Smooth muscle cell (in vitro differentiated cells): Measurements from ENCODE around the gene CUL4B. TPM values are rescaled to one million over a fixed set of nuclear protein-coding genes. Genes with fewer than 3 reads are reported as not detected.
"Not testable (repeated sequence)": the region's sequence is repeated elsewhere in the genome, so short reads cannot be mapped to it uniquely, and the experiment has no call there.

Source experiments
- DNase-seq: peaks from one replicate; lab custom pipeline; 2025; ENCODE audit not compliant: unreplicated experiment; lab: John Stamatoyannopoulos, UW
- H2AFZ ChIP-seq: fragments of 200-600 bp; sonication (generic); 2 replicates; pipeline ENCODE4 v1.6.0; 2016; ENCODE audit warnings: antibody characterized with exemption, low read depth, mild to moderate bottlenecking
- H3F3A ChIP-seq: fragments of 200-600 bp; sonication (generic); 2 replicates; pipeline ENCODE4 v1.6.0; 2017; ENCODE audit warnings: antibody characterized with exemption, low read depth
- H3K27ac ChIP-seq: fragments of 200-600 bp; sonication (generic); 2 replicates; pipeline ENCODE4 v1.5.1; 2016; ENCODE audit warnings: low read depth, mild to moderate bottlenecking
- H3K27me3 ChIP-seq: fragments of 200-600 bp; sonication (generic); 2 replicates; pipeline ENCODE4 v1.6.1; 2016; ENCODE audit warnings: low read depth, mild to moderate bottlenecking
- H3K36me3 ChIP-seq: fragments of 200-600 bp; sonication (generic); 2 replicates; pipeline ENCODE4 v1.5.1; 2016; ENCODE audit warnings: low read depth
- H3K4me1 ChIP-seq: fragments of 200-600 bp; sonication (generic); 2 replicates; pipeline ENCODE4 v1.5.1; 2016; ENCODE audit warnings: low read depth
- H3K4me2 ChIP-seq: fragments of 200-600 bp; sonication (generic); 2 replicates; pipeline ENCODE4 v1.6.0; 2016; ENCODE audit warnings: mild to moderate bottlenecking
- H3K4me3 ChIP-seq: fragments of 200-600 bp; sonication (generic); 2 replicates; pipeline ENCODE4 v1.5.1; 2016; ENCODE audit warnings: mild to moderate bottlenecking
- H3K79me2 ChIP-seq: fragments of 200-600 bp; sonication (generic); 2 replicates; pipeline ENCODE4 v1.6.0; 2016; ENCODE audit warnings: low read depth, mild to moderate bottlenecking
- H3K9ac ChIP-seq: fragments of 200-600 bp; sonication (generic); 2 replicates; pipeline ENCODE4 v1.6.0; 2016; ENCODE audit warnings: low read depth
- H3K9me3 ChIP-seq: fragments of 200-600 bp; sonication (generic); replicated peaks from 2 replicates; pipeline ENCODE4 v1.5.1; 2016; ENCODE audit warnings: low read depth
- H4K20me1 ChIP-seq: fragments of 200-600 bp; sonication (generic); 2 replicates; pipeline ENCODE4 v1.6.0; 2016; ENCODE audit warnings: low read depth
- CTCF ChIP-seq: fragments of 200-600 bp; sonication (generic); IDR thresholded peaks from 2 replicates; pipeline ENCODE4 v1.5.1; 2017; ENCODE audit warnings: borderline replicate concordance, mild to moderate bottlenecking, antibody characterized with exemption; ENCODE audit not compliant: insufficient read depth, poor library complexity, severe bottlenecking
- whole genome bisulfite sequencing: methylation state at CpG from one replicate; pipeline ENCODE4 v1.1.7; 2016; ENCODE audit warnings: low lambda C conversion rate; 5-methylcytosine and 5-hydroxymethylcytosine counted together
- polyA plus RNA-seq: library from polyadenylated mRNA; unstranded; fragments of >200 nt; fragmentation: Nextera tagmentation; extraction: Ambion mirVana; gene quantifications from 2 replicates; pipeline ENCODE4 v1.2.1, GENCODE V29; 2016
- total RNA-seq: library from RNA; depleted of rRNA; stranded (reverse); fragments of >200 nt; gene quantifications from 2 replicates; pipeline ENCODE4 v1.2.3, GENCODE V29; 2014

CUL4B gene
- total and polyA plus RNA-seq, 2 experiments from 2014 or later, result 13.1 to 49.6 TPM

DNA sequence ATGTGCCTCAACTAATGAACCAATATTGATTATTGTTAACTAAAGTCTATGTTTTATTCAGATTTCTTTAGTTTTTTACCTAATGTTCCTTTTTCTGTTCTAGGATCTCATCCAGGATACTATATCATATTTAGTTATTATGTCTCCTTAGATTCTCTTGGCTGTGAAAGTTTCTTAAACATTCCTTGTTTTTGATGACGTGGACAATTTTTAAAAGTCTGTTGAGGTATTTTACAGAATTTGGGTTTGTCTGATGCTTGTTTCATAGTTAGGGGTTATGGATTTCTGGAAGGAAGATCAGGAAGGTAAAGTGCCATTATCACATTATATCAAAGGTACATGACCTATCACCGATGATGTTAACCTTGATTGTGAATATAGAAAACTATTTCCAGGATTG lies 24.9 kb upstream of the CUL4B start:
- Histone ChIP-seq H4K20me1 (no peaks in the 10 kb centered on the region), H3K9me3 (no peaks in the 10 kb centered on the region), H3K4me2 (no peak overlapping the region), H3K9ac (no peak overlapping the region), H3K4me1 (no peaks in the 10 kb centered on the region), H3K79me2 (no peaks in the 10 kb centered on the region), H3K27me3 (no peaks in the 10 kb centered on the region), H3F3A (no peaks in the 10 kb centered on the region), H3K36me3 (no peaks in the 10 kb centered on the region), H3K4me3 (no peak overlapping the region), H3K27ac (no peak overlapping the region), H2AFZ (no peak overlapping the region)
- TF ChIP-seq CTCF, result no peak
- no peak for DNase-seq
- WGBS, result 75% methylated on average over 2 of the region's 2 CpGs

DNA sequence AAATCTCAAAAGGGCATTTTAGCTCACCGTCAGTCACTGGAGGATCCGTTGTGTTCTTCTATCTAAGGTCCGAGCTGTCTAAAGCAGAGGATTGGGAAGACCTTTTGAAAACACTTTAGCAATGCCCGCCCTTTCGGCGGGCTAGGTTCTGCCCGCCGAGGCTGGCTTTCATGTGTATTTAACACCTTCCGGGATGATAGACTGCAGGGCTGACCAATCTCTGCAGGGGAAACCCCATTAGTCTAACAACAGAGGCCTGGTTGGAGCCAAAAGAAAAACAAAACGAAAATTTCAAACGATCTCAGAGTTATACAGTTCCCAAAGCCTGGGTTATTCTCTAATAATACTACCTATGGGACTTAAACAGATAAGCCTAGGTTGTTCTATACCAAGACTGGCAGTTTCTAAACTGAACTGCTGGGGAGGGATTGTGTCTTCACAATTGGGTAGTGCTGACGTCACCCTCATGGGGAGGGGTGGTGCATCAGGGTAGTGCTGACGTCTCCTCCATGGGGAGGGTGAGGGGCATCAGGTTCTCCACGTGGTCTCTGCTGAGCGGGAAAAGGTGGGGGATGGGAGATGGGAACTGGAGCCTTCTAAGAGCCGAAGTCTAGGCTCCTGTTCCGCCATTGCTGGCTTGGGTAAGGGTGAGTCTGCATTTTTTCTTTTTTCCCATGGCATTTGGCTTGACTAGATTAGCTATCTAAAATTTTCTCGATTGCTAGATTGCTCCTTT lies 14.8 kb upstream of the CUL4B start:
- Histone ChIP-seq H3K9ac (no peak overlapping the region), H3K36me3 (no peaks in the 10 kb centered on the region), H4K20me1 (no peaks in the 10 kb centered on the region), H3K27ac (no peak overlapping the region), H3K4me2 (no peak overlapping the region), H3K4me1 (no peaks in the 10 kb centered on the region), H3K79me2 (no peaks in the 10 kb centered on the region), H3F3A (no peaks in the 10 kb centered on the region), H3K27me3 (no peaks in the 10 kb centered on the region), H3K4me3 (no peak overlapping the region), H2AFZ (no peak overlapping the region), H3K9me3 (no peaks in the 10 kb centered on the region)
- TF ChIP-seq CTCF, result no peak
- no peak for DNase-seq
- WGBS, result 77% methylated on average over 18 of the region's 18 CpGs

DNA sequence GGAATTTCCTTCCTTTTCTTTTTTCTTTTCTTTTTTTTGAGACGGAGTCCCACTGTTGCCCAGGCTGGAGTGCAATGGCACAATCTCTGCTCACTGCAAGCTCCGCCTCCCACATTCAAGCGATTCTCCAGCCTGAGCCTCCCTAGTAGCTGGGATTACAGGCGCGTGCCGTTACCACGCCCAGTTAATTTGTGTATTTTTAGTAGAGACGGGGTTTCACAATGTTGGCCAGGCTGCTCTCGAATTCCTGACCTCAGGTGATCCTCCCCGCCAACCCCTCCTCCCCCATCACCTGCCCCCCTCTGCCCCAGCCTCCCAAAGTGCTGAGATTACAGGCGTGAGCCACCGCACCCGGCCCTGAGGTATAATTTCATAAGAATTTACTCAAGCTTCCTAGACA lies 13.0 kb upstream of the CUL4B start:
- H2AFZ ChIP-seq, H3K79me2 ChIP-seq, H3K4me2 ChIP-seq, H3K9ac ChIP-seq, H3K9me3 ChIP-seq, H3K27me3 ChIP-seq, H3K27ac ChIP-seq, H3K4me3 ChIP-seq, DNase-seq, H3F3A ChIP-seq, H3K36me3 ChIP-seq, H4K20me1 ChIP-seq, H3K4me1 ChIP-seq: not testable (repeated sequence)
- WGBS, result 91% methylated on average over 13 of the region's 13 CpGs

DNA sequence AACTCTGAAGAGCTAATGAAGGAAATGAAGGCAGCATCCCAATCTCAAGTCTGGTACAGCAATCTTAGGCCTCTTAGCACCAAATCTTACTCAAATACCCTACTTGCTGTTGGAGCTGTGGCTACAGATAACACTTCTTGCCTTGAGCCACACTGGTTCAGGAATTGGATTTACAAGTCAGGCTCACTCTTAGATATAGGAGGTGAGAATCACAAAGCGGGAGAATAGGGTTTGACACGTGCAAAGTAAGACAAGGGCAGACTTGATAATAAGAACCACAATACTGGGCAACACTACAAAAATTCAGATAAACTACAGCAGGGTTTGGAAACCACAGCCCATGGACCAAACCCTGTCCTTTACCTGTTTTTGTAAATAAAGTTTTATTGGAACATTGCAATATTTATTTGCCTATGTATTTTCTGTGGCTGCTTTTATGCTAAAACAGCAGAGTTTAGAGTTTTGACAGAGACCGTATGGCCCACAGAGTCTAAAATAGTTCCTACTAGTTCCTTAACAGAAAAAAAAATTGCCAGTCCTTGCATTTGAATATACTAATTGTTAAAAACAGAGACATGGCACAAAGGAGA lies 9.3 kb upstream of the CUL4B start:
- no peaks in the 10 kb centered on the region for H3K36me3 ChIP-seq
- no peak for TF ChIP-seq CTCF
- H3K9ac ChIP-seq, result no peak overlapping the region
- no peaks in the 10 kb centered on the region for H4K20me1 ChIP-seq
- H3K4me2 ChIP-seq, result no peak overlapping the region
- DNase-seq, result no peak
- H2AFZ ChIP-seq, result no peak overlapping the region
- H3K27me3 ChIP-seq, result no peaks in the 10 kb centered on the region
- no peaks in the 10 kb centered on the region for H3K4me1 ChIP-seq
- H3K27ac ChIP-seq, result no peak overlapping the region
- no peaks in the 10 kb centered on the region for H3K9me3 ChIP-seq
- H3K4me3 ChIP-seq, result no peak overlapping the region
- no peaks in the 10 kb centered on the region for H3F3A ChIP-seq
- no peaks in the 10 kb centered on the region for H3K79me2 ChIP-seq
- WGBS, result 64% methylated on average over 3 of the region's 3 CpGs
